Astrocyte of the cerebellum (primary cell): ENCODE measurements around the gene SMG6.

Experiments used
- DNase-seq: peaks from one replicate; pipeline ENCODE4 v3.0.0-alpha.2; 2011; ENCODE audit warnings: low read depth
- H3K4me3 ChIP-seq: 2 replicates; pipeline ENCODE4 v1.5.1; 2011; ENCODE audit warnings: mild to moderate bottlenecking, low read depth, low read length, moderate library complexity
- in situ Hi-C: cut with HindIII; loops from 2 replicates; pipeline ENCODE4 v1.10.0; 2017; ENCODE audit warnings: low sequenced_read_pairs
- TF ChIP-seq, protein P1 (sequence below): IDR thresholded peaks from 2 replicates; pipeline ENCODE4 v1.5.1; 2012; ENCODE audit warnings: low read length, low read depth, moderate library complexity, mild to moderate bottlenecking; ENCODE audit errors: missing control alignments

The SMG6 gene

GRCh38 chr17:2062571-2063183 is 240.9 kb downstream of the SMG6 start:
- TF ChIP-seq, protein P1, sequence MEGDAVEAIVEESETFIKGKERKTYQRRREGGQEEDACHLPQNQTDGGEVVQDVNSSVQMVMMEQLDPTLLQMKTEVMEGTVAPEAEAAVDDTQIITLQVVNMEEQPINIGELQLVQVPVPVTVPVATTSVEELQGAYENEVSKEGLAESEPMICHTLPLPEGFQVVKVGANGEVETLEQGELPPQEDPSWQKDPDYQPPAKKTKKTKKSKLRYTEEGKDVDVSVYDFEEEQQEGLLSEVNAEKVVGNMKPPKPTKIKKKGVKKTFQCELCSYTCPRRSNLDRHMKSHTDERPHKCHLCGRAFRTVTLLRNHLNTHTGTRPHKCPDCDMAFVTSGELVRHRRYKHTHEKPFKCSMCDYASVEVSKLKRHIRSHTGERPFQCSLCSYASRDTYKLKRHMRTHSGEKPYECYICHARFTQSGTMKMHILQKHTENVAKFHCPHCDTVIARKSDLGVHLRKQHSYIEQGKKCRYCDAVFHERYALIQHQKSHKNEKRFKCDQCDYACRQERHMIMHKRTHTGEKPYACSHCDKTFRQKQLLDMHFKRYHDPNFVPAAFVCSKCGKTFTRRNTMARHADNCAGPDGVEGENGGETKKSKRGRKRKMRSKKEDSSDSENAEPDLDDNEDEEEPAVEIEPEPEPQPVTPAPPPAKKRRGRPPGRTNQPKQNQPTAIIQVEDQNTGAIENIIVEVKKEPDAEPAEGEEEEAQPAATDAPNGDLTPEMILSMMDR, result no peak
- DNase-seq, result no peak
- no peak overlapping the region for H3K4me3 ChIP-seq
- in situ Hi-C loops, result loop anchor here (10.0 kb wide), 1 partner anchor 112 kb away; no protein-coding TSS in a partner anchor

GRCh38 chr17:2061441-2061958 is 242.1 kb downstream of the SMG6 start:
- TF ChIP-seq, protein P1, result no peak
- in situ Hi-C loops, result loop anchor here (10.0 kb wide), 1 partner anchor 113 kb away; no protein-coding TSS in a partner anchor
- no peak overlapping the region for H3K4me3 ChIP-seq
- no peak for DNase-seq

DNA sequence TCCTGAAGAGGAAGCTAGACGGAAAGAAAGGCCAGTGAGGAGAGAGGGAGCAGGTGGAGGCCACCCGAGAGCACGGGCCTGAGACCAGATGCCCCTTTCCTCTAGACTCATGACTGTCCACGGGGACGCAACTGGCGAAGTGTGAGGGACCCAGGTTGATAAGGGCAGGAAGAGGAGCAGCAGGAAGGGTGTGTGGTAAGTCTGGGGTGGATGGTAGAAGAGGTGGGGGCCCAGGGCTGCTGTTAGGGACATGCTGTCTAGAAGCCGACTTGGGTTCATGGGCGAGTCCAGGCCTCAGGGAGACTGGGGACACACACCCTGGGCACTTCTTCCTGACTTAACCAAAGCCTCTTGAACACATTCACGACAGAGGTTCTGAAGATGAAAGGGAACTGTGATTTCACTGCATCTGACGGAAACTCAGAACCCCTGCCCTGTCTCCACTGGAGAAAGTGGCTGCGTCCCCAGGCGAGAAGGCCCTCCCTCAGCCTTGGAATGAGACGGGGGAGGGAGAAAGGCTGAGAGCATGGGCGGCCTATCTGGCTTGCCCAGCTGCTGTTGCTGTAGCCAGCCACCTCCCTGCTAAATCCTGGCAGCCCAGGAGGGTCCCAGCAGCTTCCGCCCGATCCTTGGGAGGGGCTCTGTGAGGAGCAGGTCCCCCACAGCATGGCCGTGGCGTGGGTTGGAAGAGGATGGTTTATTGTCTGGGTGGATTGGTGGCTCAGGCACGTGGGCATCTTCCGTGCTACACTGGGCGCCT is 242.7 kb downstream of the SMG6 start:
- H3K4me3 ChIP-seq, result no peak overlapping the region
- TF ChIP-seq, protein P1, result no peak
- in situ Hi-C loops, result loop anchor here (10.0 kb wide), 1 partner anchor 114 kb away; no protein-coding TSS in a partner anchor
- no peak for DNase-seq

GRCh38 chr17:2060385-2060658 is 243.3 kb downstream of the SMG6 start:
- in situ Hi-C loops, result loop anchor here (10.0 kb wide), 1 partner anchor 114 kb away; no protein-coding TSS in a partner anchor

GRCh38 chr17:2059547-2060384 is 243.8 kb downstream of the SMG6 start:
- no peak for DNase-seq
- H3K4me3 ChIP-seq, result peak overlapping the region; percentile 62
- TF ChIP-seq, protein P1, result no peak
- in situ Hi-C loops, result loop anchor here (10.0 kb wide), 1 partner anchor 115 kb away; no protein-coding TSS in a partner anchor

More at GRCh38 chr17:2060385-2060658, 243.3 kb downstream of the SMG6 start:
- DNase-seq, result no peak
- peak overlapping the region; percentile 62 for H3K4me3 ChIP-seq
- TF ChIP-seq, protein P1, result no peak
